ENCODE results near the gene CDK17. TPM values are rescaled to one million over a fixed set of nuclear protein-coding genes. Genes with fewer than 3 reads are reported as not detected.

Gene CDK17
- total RNA-seq, 6 donors from 2014 or later: 31.5 to 71.8 (median 42.5) TPM

GRCh38 chr12:96442906-96443305, 42.7 kb upstream of the CDK17 start:
- no peak for ATAC-seq (ENCODE audit: low FRiP score in 2 of 2)
- no peaks in the 10 kb centered on the region for H3K36me3 ChIP-seq
- H3K27me3 ChIP-seq: no peaks in the 10 kb centered on the region
- H3K9me3 ChIP-seq: no peaks in the 10 kb centered on the region
- TF ChIP-seq CTCF (IDR thresholded peaks at IDR 0.05) (no peak), POLR2AphosphoS5 (IDR thresholded peaks at IDR 0.05) (no peak), EP300 (IDR thresholded peaks at IDR 0.05) (no peak), POLR2A (IDR thresholded peaks at IDR 0.05) (no peak)
- WGBS, 2 donors: 91 to 96% methylated on average over 3 of the region's 3 CpGs
- H3K4me1 ChIP-seq: peaks cover 2 to 20% (median 5%) of the 10 kb centered on the region in 4 donors
- no peak overlapping the region for H3K4me3 ChIP-seq
- DNase-seq: no peak
- no peak overlapping the region for H3K27ac ChIP-seq

DNA sequence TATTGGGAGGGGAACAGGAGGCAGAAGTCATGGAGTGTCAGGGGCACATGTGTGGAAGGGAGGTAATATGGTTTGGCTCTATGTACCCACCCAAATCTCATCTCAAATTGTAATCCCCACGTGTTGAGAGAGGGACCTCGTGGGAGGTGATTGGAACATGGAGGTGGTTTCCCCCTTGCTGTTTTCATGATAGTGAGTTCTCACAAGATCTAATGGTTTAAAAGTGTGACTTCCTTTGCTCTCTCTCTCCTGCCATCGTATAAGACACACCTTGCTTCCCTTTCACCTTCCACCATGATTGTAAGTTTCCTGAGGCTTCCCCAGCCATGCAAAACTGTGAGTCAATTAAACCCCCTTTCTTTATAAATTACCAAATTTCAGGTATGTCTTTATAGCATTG, 41.6 kb upstream of the CDK17 start:
- Histone ChIP-seq H3K27me3 (no peaks in the 10 kb centered on the region), H3K4me3 (no peak overlapping the region), H3K9me3 (no peaks in the 10 kb centered on the region), H3K4me1 (peaks cover 2 to 12% (median 5%) of the 10 kb centered on the region in 4 donors), H3K36me3 (no peaks in the 10 kb centered on the region), H3K27ac (no peak overlapping the region)
- no peak for DNase-seq
- WGBS, 2 donors: 67 to 79% methylated on average over 3 of the region's 3 CpGs
- ATAC-seq (ENCODE audit: low FRiP score in 2 of 2): no peak
- TF ChIP-seq POLR2AphosphoS5 (IDR thresholded peaks at IDR 0.05) (no peak), POLR2A (IDR thresholded peaks at IDR 0.05) (no peak), EP300 (IDR thresholded peaks at IDR 0.05) (no peak), CTCF (IDR thresholded peaks at IDR 0.05) (no peak)

DNA sequence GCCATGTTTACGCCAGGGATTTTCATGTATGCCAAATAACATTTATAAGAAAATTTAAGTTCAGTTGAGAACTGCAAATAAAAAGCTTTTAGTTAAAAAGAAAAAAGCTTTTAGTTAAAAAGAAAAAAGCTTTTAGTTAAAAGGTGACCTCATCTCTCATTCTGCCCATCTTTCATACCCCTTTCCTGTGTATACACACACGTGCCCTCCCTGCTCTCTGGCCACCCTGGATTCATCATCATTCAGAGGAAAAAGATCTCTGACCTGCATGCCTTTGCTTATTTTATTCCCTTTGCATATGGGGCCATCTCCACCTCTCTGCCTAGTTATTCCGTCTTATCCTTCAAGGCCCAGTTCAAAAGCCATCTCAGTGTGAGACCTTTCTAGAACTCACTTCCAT, 38.1 kb upstream of the CDK17 start:
- ATAC-seq (ENCODE audit: low FRiP score in 2 of 2): no peak
- DNase-seq: no peak
- Histone ChIP-seq H3K36me3 (no peaks in the 10 kb centered on the region), H3K4me3 (no peak overlapping the region), H3K9me3 (no peaks in the 10 kb centered on the region), H3K27me3 (no peaks in the 10 kb centered on the region), H3K4me1 (no peaks in the 10 kb centered on the region), H3K27ac (no peak overlapping the region)
- 82 to 87% methylated on average over 3 of the region's 3 CpGs for WGBS, 2 donors
- TF ChIP-seq CTCF (IDR thresholded peaks at IDR 0.05) (no peak), EP300 (IDR thresholded peaks at IDR 0.05) (no peak), POLR2AphosphoS5 (IDR thresholded peaks at IDR 0.05) (no peak), POLR2A (IDR thresholded peaks at IDR 0.05) (no peak)

GRCh38 chr12:96437171-96437445, 36.9 kb upstream of the CDK17 start:
- ATAC-seq (ENCODE audit: low FRiP score in 2 of 2) (no peak), DNase-seq (no peak)
- TF ChIP-seq EP300 (IDR thresholded peaks at IDR 0.05): no peak
- no peak for TF ChIP-seq POLR2AphosphoS5 (IDR thresholded peaks at IDR 0.05)
- no peak for TF ChIP-seq CTCF (IDR thresholded peaks at IDR 0.05)
- TF ChIP-seq POLR2A (IDR thresholded peaks at IDR 0.05): no peak
- Histone ChIP-seq H3K4me1 (no peaks in the 10 kb centered on the region), H3K9me3 (no peaks in the 10 kb centered on the region), H3K36me3 (no peaks in the 10 kb centered on the region), H3K27me3 (no peaks in the 10 kb centered on the region), H3K27ac (no peak overlapping the region), H3K4me3 (no peak overlapping the region)
- WGBS, 2 donors: 3 to 92% methylated on average over 1 of the region's 1 CpG

DNA sequence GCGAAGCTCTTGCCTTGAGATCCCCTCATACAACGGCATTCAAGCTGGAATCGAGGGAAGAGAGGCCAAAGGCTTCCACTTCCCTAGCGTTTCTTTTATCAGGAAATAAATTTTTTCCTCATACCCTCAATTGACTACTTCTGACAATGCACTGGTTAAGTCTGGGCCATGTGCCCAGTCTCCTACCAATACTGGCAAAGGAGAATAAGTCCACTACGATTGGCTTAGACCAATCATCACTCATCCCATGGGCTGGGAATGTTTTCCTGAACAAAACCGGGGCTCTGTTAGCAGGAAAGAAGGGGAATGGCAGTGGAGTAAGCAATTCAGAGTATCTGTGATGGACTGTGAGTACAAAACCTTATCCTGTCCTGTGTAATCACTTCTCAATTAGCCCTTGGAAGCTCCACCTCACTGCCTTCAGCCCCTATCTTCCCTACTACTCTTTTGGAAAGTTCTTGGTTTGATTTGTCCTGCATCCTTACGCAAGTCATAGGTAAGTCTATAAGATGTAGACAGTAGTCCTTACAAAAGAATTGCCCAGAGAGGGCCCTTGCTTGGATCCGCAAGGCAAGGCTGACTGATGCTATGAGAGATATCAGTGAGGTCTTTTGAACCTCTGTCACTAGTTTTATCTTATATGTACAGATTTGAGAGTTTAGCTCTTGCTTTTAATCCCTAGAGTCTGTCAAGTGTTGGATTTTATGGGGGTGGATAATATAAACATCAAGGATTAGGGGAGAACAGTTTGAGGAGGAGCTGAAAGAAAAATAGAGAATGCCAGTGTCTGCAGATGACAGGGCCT, 36.3 kb upstream of the CDK17 start:
- H3K9me3 ChIP-seq: no peaks in the 10 kb centered on the region
- H3K4me1 ChIP-seq: no peaks in the 10 kb centered on the region
- ATAC-seq (ENCODE audit: low FRiP score in 2 of 2) (no peak), DNase-seq (no peak)
- no peak overlapping the region for H3K27ac ChIP-seq
- TF ChIP-seq CTCF (IDR thresholded peaks at IDR 0.05) (no peak), POLR2A (IDR thresholded peaks at IDR 0.05) (no peak), EP300 (IDR thresholded peaks at IDR 0.05) (no peak), POLR2AphosphoS5 (IDR thresholded peaks at IDR 0.05) (no peak)
- H3K27me3 ChIP-seq: no peaks in the 10 kb centered on the region
- no peak overlapping the region for H3K4me3 ChIP-seq
- no peaks in the 10 kb centered on the region for H3K36me3 ChIP-seq
- WGBS, 2 donors: 78% methylated on average over 8 of the region's 8 CpGs
